ENCODE measurements around the gene CD226.

CD226 gene

GRCh38 chr18:69804776-69805501 lies 142.7 kb downstream of the CD226 start:
- H3K4me3 ChIP-seq (ENCODE audit: low read depth, low read length) = no peak overlapping the region
- DNase-seq (ENCODE audit: low read depth) = no peak
- TF ChIP-seq, protein P1, sequence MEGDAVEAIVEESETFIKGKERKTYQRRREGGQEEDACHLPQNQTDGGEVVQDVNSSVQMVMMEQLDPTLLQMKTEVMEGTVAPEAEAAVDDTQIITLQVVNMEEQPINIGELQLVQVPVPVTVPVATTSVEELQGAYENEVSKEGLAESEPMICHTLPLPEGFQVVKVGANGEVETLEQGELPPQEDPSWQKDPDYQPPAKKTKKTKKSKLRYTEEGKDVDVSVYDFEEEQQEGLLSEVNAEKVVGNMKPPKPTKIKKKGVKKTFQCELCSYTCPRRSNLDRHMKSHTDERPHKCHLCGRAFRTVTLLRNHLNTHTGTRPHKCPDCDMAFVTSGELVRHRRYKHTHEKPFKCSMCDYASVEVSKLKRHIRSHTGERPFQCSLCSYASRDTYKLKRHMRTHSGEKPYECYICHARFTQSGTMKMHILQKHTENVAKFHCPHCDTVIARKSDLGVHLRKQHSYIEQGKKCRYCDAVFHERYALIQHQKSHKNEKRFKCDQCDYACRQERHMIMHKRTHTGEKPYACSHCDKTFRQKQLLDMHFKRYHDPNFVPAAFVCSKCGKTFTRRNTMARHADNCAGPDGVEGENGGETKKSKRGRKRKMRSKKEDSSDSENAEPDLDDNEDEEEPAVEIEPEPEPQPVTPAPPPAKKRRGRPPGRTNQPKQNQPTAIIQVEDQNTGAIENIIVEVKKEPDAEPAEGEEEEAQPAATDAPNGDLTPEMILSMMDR (IDR thresholded peaks at IDR 0.05; ENCODE audit: insufficient read depth, low read depth, low read length, missing control alignments) = no peak
